GM19328 (cell line): ENCODE results near the gene ARID4B.
"Not testable (repeated sequence)": the region's sequence is repeated elsewhere in the genome, so short reads cannot be mapped to it uniquely, and the experiment has no call there.

Experiments used
- ATAC-seq: cut with Tn5 transposase; IDR thresholded peaks from one replicate; pipeline ENCODE4 v1.9.1; 2021; ENCODE audit warnings: mild to moderate bottlenecking, moderate library complexity; ENCODE audit not compliant: unreplicated experiment

The ARID4B gene

GRCh38 chr1:235297579-235297978, 30.4 kb downstream of the ARID4B start:
- no peak for ATAC-seq

GRCh38 chr1:235296729-235297128, 31.2 kb downstream of the ARID4B start:
- ATAC-seq = no peak

DNA sequence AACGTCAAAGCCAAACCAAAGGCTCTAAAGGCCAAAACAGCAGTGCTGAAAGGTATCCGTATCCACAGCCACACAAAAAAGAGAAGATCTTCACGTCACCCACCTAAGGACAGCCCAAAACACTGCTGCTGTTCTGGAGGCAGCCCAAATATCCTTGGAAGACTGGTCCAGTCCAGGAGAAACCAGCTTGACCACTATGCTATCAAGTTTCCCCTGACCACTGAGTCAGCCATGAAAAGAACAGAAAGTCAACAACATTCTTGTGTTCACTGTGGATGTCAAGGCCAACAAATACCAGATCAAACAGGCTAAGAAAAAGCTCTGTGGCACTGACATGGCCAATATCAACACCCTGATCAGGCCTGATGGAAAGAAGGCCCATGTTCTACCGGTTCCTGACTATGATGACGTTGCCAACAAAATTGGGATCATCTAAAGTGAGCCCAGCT, 32.1 kb downstream of the ARID4B start:
- no peak for ATAC-seq

- ATAC-seq = no peak
Measured at GRCh38 chr1:235293322-235293942, 34.5 kb downstream of the ARID4B start.

DNA sequence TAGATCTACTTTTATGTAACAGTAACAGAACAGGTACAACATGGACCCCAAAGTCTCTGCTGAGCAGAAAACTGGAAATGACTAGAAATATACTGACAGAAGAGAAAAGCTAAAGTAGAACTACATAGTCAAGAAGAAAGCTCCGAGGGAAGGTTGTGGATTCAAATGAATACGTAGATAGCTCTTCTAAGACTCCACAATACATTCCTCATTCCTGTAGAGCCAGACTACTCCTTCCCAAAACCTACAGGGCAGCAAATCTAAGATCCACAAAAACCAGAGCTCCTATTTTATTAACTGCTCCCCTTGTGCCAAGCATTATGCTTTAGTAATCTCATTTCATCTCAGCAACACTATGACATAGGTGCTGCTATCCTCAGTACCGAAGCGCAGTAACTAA, 35.2 kb downstream of the ARID4B start:
- ATAC-seq = no peak

- no peak for ATAC-seq
Measured at GRCh38 chr1:235291599-235292091, 36.3 kb downstream of the ARID4B start.

GRCh38 chr1:235290740-235291502, 37.1 kb downstream of the ARID4B start:
- no peak for ATAC-seq

GRCh38 chr1:235289859-235290739, 37.9 kb downstream of the ARID4B start:
- no peak for ATAC-seq

DNA sequence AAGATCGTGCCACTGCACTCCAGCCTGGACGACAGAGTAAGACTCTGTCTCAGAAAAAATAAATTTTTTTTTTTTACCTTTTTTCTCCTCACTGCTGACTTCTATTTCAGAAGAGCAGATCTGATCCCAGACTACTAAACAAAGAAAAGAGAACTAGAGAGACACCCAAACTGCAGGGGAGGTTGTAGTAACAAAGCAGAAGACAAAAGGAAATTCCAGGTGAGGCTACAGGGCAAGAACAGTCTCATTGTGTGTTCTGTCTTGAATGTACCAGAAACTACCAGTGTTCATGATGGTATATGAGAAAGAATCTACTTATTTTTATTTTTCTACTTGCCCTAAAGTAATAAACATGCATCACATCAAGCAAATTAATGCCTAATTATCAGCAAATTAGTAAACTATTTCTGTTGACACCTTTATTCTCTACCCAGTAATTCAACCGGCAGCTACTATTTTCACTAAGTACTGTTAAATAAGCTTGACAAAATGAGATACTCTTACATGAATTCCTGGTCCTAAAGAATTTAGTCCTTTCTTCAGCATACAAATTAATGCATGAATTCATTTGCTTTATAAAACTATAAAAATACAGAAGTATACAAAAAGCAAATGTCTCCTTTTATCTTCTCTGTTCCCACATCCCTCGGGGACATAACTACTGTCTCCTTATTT, 40.6 kb downstream of the ARID4B start:
- no peak for ATAC-seq

GRCh38 chr1:235286667-235287066, 41.3 kb downstream of the ARID4B start:
- ATAC-seq = no peak

DNA sequence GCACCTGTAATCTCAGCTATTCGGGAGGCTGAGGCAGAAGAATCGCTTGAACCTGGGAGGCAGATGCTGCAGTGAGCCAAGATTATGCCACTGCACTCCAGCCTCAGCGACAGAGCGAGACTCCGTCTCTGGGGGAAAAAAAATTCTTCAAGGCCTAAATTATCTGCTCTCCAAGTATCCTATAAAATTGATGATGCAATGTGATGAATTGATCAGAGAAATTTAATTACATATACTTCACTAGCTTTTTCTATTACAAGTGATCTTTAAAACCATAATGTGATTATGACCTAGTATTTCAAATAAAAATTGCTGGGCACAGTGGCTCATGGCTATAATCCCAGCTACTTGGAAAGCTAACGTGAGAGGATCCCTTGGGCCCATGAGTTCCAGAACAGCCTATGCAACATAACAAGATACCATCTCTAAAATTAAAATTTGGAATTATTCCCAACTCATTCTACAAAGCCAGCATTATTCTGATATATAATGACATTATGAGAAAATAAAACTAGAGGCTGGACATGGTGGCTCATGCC, 43.7 kb downstream of the ARID4B start:
- no peak for ATAC-seq

- not testable (repeated sequence) for ATAC-seq
Measured at GRCh38 chr1:235283636-235284035, 44.3 kb downstream of the ARID4B start.

- no peak for ATAC-seq
Measured at GRCh38 chr1:235280467-235280866, 47.5 kb downstream of the ARID4B start.

- ATAC-seq = no peak
Measured at GRCh38 chr1:235279694-235280093, 48.3 kb downstream of the ARID4B start.

- ATAC-seq = no peak
Measured at GRCh38 chr1:235278915-235279292, 49.1 kb downstream of the ARID4B start.

DNA sequence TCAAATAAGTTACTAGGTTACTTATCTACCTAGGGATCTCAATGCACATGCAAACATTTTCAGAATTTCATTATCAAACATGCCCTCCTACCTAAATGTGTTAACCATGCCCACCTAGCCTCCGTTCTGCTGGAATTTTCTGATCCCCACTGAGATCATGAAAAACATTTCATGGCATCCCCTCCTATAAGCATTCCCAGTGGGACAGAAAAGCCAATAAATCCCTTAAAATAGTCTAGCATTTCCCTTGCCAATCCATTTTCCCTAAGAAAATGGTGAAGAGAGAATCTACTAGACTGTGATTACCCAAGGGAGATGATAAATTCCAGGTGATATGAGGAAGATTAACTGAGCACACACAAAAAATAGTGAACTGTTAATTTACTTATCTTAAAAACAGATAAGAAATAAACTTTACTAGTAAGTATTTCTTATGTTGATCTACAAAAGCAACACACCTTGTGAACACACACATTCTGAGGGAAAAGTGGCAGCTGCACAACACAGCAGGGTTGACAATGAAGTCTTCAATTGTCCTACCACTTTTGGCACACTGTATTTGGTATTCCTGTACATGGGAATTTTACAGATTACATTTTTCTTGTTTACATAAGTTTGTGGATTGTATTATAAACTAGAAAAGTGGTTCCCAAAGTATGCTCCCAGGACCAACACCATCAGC, 49.6 kb downstream of the ARID4B start:
- ATAC-seq = no peak

DNA sequence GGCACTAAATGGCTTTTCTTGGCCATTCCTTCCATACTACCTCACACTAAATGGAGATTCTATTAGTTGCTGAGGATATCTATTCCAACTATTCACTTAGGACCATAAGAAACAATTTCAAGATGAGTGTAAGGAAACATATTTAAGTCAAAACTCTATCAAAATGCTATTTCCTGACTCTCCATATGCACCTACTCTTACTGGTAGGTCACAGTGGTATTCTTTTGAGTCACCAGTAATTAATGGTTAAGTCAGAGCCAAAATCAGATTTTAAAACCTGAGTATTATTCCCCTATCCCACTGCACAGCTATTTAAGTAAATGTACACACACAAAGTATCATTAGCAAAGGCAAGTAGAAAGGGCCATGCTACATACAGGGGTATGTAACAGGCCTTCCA, 50.3 kb downstream of the ARID4B start:
- no peak for ATAC-seq

DNA sequence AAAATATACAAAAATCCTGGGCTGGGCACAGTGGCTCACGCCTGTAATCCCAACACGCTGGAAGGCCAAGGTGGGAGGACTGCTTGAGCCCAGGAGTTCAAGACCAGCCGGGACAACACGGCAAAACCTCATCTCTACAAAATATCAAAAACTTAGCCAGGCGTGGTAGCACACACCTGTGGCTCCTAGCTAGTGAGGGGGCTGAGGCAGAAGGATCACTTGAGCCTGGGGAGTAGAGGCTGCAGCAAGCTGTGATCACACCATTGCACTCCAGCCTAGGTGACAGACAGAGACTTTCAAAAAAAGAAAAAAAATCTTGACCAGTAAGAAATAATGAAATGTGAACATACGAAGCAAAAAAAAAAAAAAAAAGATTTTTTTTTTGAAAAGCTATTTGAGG, 52.1 kb downstream of the ARID4B start:
- ATAC-seq = no peak

DNA sequence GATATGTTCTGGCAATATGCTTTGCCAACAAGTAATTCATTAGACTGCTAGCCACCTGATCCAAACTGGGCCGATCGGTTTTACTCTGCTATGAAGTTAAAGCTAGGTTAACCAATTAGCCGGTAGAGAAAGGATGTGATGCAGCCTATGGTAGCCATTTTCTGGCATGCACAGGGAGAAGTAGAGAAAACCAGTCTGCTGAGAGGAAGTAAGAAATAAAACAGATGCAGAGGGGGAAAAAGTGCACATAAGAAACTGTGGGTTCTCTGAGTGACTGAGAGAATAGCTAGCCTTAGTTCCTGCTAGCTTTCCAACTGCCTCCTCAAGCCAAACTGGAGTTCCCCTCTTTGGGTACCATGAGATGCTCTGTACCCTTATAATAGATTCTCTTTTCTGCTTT, 52.8 kb downstream of the ARID4B start:
- peak; percentile 58 for ATAC-seq

DNA sequence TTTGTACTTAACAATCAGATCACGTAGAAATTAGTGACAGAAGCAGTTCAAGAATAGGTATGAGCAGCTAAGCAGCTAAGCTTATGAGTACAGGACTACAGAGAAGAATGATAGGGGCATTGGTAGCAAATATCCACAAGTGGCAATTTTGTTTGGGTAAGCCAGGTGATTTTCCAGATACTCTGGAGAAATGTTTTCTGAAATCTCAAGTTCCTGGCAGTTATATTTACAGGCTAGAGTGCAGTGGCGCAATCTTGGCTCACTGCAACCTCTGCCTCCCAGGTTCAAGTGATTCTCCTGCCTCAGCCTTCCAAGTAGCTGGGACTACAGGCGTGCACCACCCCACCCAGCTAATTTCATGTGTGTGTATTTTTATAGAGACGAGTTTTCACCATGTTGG, 55.1 kb downstream of the ARID4B start:
- ATAC-seq = no peak
